COLO829 (cell line): ENCODE results near the gene DRGX.

Source experiments
- DNase-seq: peaks from one replicate; pipeline ENCODE4 v3.0.0; 2012; ENCODE audit warnings: low spot score

The DRGX gene

DNA sequence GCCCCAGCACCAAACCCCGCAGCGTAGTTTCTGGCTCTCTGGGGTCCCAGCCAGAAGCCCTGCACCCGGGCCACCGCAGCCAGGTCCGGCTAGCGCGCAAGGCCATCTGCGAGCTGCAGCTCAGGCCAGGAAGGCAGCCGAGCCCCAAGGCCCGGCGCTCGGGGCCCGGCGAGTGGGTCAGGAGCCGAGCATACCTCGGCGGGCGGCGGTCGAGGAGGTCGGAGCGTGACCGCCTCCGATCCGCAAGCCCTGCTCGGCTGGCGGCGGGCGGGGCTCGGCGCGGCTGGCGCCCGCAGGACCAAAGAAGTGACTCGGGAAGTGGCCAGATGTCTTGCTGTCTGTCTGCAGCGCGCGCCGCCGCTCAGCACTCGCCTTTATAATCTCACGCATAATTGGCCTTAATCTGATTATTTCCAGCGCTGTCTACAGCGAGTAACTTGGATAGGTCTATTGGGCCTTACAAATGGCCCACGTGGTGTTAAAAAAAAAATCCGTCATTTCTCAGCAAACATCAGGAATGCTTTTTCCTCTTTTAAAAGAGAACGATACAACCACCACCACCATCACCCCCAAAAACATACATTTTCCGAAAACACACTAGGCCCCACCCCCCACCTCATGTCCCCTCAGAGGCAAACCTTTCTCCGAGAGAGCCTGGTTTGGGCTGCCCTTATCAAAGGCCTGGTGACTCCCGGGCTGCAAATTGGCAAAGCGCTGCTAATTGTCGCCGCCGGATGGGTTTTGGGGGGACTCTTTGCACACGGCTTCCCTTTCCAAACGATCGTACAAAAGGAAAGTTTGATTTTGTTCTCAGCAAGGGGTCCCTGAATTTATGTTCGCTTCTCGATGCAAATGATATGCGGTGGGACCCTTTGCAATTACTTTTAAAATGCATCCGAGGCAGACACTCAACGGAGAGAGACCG lies at the start of gene DRGX:
DRGX (minus strand) TSS at position 349 of the 925 bp plus-strand sequence. CDS start 649 bp downstream, outside the sequence.
- no peak for DNase-seq

GRCh38 chr10:49444349-49444748 lies 48.5 kb upstream of the DRGX start:
- DNase-seq: no peak

- no peak for DNase-seq
Observed at GRCh38 chr10:49442863-49443262, 47.0 kb upstream of the DRGX start.

- DNase-seq: no peak
Observed at GRCh38 chr10:49441488-49442476, 45.9 kb upstream of the DRGX start.

DNA sequence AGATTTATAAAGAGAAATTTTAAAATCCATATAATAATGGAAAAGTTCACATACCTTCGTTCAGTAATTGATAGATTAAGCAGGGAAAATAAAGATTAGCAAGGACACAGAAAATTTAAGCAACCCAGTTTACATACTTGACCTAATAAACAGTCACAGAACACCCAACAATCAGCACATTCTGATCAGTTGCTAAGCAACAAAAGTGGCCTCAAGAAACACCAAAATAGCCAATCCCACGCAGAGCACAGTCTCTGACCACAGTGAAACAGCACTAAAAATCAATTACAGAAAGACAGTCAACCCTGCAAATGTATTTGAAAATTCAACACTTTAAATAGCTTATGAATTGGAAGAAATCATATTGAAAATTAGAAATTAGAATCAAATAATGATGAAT lies 39.3 kb upstream of the DRGX start:
- no peak for DNase-seq

GRCh38 chr10:49433069-49433468 lies 37.2 kb upstream of the DRGX start:
- DNase-seq: no peak

- DNase-seq: no peak
Observed at GRCh38 chr10:49431426-49431825, 35.5 kb upstream of the DRGX start.

GRCh38 chr10:49429458-49429857 lies 33.6 kb upstream of the DRGX start:
- no peak for DNase-seq

- DNase-seq: no peak
Observed at GRCh38 chr10:49426490-49427360, 30.8 kb upstream of the DRGX start.

GRCh38 chr10:49419005-49419404 lies 23.1 kb upstream of the DRGX start:
- DNase-seq: no peak

GRCh38 chr10:49418328-49418727 lies 22.4 kb upstream of the DRGX start:
- no peak for DNase-seq

DNA sequence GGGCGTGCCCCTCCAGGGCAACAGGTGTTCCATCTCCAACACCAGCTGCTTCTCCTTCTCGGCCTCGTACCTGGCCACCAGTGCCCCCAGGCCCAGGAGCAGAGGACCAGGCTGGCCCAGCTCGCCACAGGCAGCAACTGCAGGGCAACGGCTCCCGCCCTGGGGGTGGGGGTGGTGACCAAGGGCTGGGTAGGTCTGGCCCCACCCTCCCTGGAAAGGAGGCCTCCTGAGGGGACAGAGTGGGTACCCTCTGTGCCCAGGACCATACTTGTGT lies 22.1 kb upstream of the DRGX start:
- no peak for DNase-seq

DNA sequence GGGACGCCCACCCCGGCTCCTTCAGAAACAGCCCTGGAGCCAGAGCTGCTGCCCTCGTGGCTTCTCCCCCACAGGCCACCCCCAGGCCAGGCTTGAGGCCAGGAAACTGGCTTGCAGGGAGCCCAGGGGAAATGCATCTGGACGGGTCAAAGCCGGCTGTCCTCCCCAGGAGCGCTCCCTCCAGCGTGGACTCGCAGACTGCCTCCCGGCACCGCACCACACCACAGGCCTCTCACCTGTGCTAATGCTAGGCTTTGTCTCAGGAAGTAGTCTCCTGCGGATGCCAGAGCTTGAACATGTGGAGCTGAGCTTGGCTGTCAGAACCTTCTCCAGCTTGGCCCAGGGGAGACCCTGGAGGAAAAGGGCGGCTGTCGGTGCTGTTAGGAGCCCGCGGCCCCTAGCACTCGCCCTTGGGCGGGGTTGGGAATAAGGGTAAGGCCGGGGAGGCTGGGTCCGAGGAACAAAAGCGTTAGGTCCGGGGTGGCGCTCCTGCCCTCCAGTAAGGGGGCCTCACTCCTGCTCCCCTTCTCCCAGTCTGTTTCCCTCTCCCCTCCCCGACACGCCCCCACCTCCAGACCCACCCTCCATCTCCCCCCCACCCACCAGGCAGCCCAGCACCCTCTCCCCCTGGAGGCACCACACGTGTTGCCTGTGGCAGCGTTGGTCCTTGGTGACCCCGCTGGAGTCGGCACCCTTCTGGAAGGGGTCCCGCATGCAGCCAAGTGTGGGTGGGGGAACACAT lies 21.6 kb upstream of the DRGX start:
- no peak for DNase-seq

DNA sequence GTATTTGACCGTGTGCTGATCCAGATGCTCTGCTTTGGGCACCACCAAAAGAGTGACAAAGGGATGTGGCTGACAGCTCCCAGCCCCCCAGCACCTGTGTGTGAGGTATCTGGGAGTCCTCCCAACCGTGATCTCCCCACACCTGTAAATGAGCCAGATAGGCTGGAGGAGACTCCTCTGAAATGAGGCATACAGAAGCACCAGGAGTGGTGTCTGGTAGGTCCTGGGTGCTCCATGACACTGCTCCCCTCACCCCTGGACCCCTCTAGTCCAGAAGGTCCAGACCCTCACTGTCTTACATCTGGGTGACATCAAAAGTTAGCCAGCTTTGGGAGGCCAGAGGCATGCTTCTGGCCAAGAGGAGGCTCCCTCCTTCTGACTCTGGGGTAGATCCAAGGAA lies 20.0 kb upstream of the DRGX start:
- no peak for DNase-seq

- DNase-seq: no peak
Observed at GRCh38 chr10:49415109-49415508, 19.2 kb upstream of the DRGX start.

GRCh38 chr10:49414496-49414895 lies 18.6 kb upstream of the DRGX start:
- DNase-seq: no peak

- DNase-seq: no peak
Observed at GRCh38 chr10:49412571-49412970, 16.7 kb upstream of the DRGX start.

GRCh38 chr10:49410365-49411074 lies 14.6 kb upstream of the DRGX start:
- no peak for DNase-seq

DNA sequence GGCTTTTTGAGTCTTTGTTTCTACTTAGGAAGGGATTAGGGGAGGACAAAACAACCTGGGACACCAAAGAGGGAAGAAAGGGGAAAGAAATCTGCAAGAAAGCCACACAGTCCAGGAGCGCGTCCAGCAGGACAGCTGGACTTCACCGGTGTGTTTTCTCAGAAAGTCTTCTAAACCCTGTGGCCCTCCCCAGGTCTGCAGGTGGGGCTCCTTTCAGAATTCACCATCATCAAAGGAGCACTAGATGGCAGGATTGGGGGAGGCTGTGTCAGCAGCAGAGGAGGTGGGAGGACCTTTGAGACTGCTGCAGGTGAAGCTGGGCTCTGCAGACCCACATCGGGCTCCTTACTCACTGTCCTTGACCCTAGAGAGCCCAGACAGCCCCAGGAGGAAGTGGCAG lies 13.9 kb upstream of the DRGX start:
- no peak for DNase-seq

DNA sequence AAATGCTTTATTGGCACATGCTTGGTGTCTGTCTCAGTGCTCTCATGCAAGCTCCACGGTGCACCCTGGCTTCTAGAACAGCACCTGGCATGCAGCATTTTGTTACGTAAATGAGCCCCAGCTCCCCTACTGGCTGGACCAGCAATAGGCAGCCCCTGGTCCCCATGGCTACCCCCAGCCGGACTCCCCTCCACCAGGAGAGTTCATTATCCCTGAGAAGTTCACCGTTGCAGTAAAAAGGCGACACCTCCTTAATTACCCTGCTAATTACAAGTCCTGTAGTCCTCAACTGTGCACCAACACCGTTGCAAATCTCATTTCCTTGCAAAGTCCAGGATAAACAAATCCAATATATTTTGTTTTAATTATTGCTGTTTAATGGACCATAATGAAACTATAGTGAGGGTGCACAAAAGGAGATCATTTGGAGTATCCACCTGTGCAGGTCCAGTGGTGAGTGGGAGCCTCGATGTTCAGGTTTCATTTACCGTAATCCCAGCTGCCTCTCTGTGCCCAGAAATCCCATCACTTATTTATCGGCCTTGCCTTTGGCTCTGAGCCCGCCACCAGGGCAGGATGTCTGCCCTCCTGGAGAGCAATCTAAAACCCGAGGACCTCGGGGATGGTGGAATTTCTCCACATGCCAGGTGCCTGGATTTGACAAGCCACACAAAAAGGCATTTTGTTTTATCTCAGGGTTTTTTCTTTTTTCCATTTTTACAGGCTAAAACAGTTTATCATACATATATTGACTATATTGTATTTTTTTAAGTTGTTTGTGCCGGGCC lies 12.8 kb upstream of the DRGX start:
- no peak for DNase-seq
